ENCODE results near the gene IGF1R. TPM values are rescaled to one million over a fixed set of nuclear protein-coding genes. Genes with fewer than 3 reads are reported as not detected.

Gene IGF1R
- total RNA-seq, 1 donor from 2014 or later: 33.3 TPM

- intact Hi-C loops (cut with micrococcal nuclease): no loop called here
- DNase-seq: peak; percentile 71
- peak; percentile 86 for ATAC-seq
These were observed 111.9 kb downstream of the IGF1R start for GRCh38 chr15:98760112-98760826.

GRCh38 chr15:98760975-98761374 lies 112.6 kb downstream of the IGF1R start:
- intact Hi-C loops (cut with micrococcal nuclease): no loop called here
- ATAC-seq: peak; percentile 38
- no peak for DNase-seq

GRCh38 chr15:98763179-98763578 lies 114.8 kb downstream of the IGF1R start:
- ATAC-seq: no peak

GRCh38 chr15:98764291-98764690 lies 116.0 kb downstream of the IGF1R start:
- DNase-seq (no peak), ATAC-seq (no peak)
- intact Hi-C loops (cut with micrococcal nuclease): no loop called here

More at GRCh38 chr15:98763179-98763578, 114.8 kb downstream of the IGF1R start:
- DNase-seq: no peak
- intact Hi-C loops (cut with micrococcal nuclease): no loop called here

GRCh38 chr15:98765610-98766009 lies 117.3 kb downstream of the IGF1R start:
- ATAC-seq (no peak), DNase-seq (no peak)
- intact Hi-C loops (cut with micrococcal nuclease): no loop called here

GRCh38 chr15:98767692-98768091 lies 119.4 kb downstream of the IGF1R start:
- intact Hi-C loops (cut with micrococcal nuclease): no loop called here
- ATAC-seq (no peak), DNase-seq (no peak)

GRCh38 chr15:98769867-98770266 lies 121.5 kb downstream of the IGF1R start:
- peak; percentile 82 for ATAC-seq
- intact Hi-C loops (cut with micrococcal nuclease): no loop called here
- no peak for DNase-seq

GRCh38 chr15:98770984-98771383 lies 122.6 kb downstream of the IGF1R start:
- ATAC-seq (no peak), DNase-seq (no peak)
- intact Hi-C loops (cut with micrococcal nuclease): no loop called here

- intact Hi-C loops (cut with micrococcal nuclease): no loop called here
- ATAC-seq (no peak), DNase-seq (no peak)
These were observed 123.2 kb downstream of the IGF1R start for GRCh38 chr15:98771541-98771940.

- DNase-seq: no peak
- intact Hi-C loops (cut with micrococcal nuclease): no loop called here
- ATAC-seq: no peak
These were observed 124.6 kb downstream of the IGF1R start for GRCh38 chr15:98772895-98773294.

- no peak for DNase-seq
- peak; percentile 10 for ATAC-seq
- intact Hi-C loops (cut with micrococcal nuclease): no loop called here
These were observed 125.3 kb downstream of the IGF1R start for GRCh38 chr15:98773616-98774015.

GRCh38 chr15:98774756-98775497 lies 126.6 kb downstream of the IGF1R start:
- ATAC-seq (no peak), DNase-seq (no peak)
- intact Hi-C loops (cut with micrococcal nuclease): no loop called here

GRCh38 chr15:98775498-98776230 lies 127.3 kb downstream of the IGF1R start:
- DNase-seq: no peak
- intact Hi-C loops (cut with micrococcal nuclease): no loop called here
- no peak for ATAC-seq

GRCh38 chr15:98776607-98777281 lies 128.4 kb downstream of the IGF1R start:
- DNase-seq (peak; percentile 63), ATAC-seq (peak; percentile 55)
- intact Hi-C loops (cut with micrococcal nuclease): no loop called here

- DNase-seq (no peak), ATAC-seq (no peak)
- intact Hi-C loops (cut with micrococcal nuclease): no loop called here
These were observed 129.1 kb downstream of the IGF1R start for GRCh38 chr15:98777426-98777825.

GRCh38 chr15:98778263-98778959 lies 130.1 kb downstream of the IGF1R start:
- DNase-seq: no peak
- ATAC-seq: peak; percentile 14
- intact Hi-C loops (cut with micrococcal nuclease): no loop called here

- intact Hi-C loops (cut with micrococcal nuclease): no loop called here
- peak; percentile 55 for ATAC-seq
These were observed 130.6 kb downstream of the IGF1R start for GRCh38 chr15:98778960-98779359.

GRCh38 chr15:98779463-98780071 lies 131.2 kb downstream of the IGF1R start:
- intact Hi-C loops (cut with micrococcal nuclease): no loop called here
- peak; percentile 89 for ATAC-seq
- DNase-seq: peak; percentile 87

More at GRCh38 chr15:98778960-98779359, 130.6 kb downstream of the IGF1R start:
- DNase-seq: no peak

Measured in left ventricle myocardium superior (tissue), 1 donor.